Stimulated activated memory B cell treated with anti-CD40 and anti-IgM and Interleukin-4, amounts not matched to agents 10 μg/mL and 1 μg/mL and 100 μg/mL, for 72 hours (primary cell): ENCODE results near the gene TMEM14A.
"Not testable (repeated sequence)": the region's sequence is repeated elsewhere in the genome, so short reads cannot be mapped to it uniquely, and the experiment has no call there.

Source experiments
- ATAC-seq: fragments of 150-1000 bp; cut with Tn5 transposase; 2 replicates; pipeline ENCODE4 v1.10.0; 2021
- H3K27ac Mint-ChIP-seq: one replicate; pipeline ENCODE4 v1.8.0; 2022; ENCODE audit warnings: mild to moderate bottlenecking, mixed read lengths
- H3K27me3 Mint-ChIP-seq: one replicate; pipeline ENCODE4 v1.8.0; 2022; ENCODE audit warnings: mixed read lengths
- H3K36me3 Mint-ChIP-seq: one replicate; pipeline ENCODE4 v1.8.0; 2022; ENCODE audit warnings: mixed read lengths
- H3K4me1 Mint-ChIP-seq: one replicate; pipeline ENCODE4 v1.8.0; 2022; ENCODE audit warnings: mixed read lengths
- H3K4me3 Mint-ChIP-seq: one replicate; pipeline ENCODE4 v1.8.0; 2022; ENCODE audit warnings: mild to moderate bottlenecking, moderate library complexity, mixed read lengths
- H3K9me3 Mint-ChIP-seq: one replicate; pipeline ENCODE4 v1.8.0; 2022; ENCODE audit warnings: mixed read lengths

The TMEM14A gene

DNA sequence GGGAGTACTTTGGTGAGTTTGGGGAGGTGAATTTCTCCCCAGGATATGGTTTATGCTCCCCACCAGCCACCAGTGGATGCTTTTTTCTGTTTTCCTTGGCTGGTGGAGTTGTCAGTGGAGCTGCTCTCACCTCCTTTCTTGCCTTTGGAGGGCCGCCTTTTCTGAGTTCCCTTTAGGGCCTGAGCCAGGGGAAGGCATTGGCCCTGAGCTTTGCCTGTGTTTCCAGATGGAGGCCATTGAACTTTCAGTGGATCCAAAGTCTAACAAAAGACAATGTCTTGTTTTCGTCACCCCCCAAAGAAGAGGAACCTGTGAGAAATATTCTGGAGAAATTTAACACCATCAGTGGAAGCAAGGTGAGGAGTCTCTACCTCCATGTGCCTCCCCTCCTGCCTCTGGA is 4.4 kb upstream of the TMEM14A start:
- ATAC-seq: no peak
- Mint-ChIP-seq H3K27me3 (no peaks in the 10 kb centered on the region), H3K9me3 (no peaks in the 10 kb centered on the region), H3K27ac (no peak overlapping the region), H3K4me1 (peaks cover 13% of the 10 kb centered on the region), H3K36me3 (no peaks in the 10 kb centered on the region), H3K4me3 (no peak overlapping the region)

DNA sequence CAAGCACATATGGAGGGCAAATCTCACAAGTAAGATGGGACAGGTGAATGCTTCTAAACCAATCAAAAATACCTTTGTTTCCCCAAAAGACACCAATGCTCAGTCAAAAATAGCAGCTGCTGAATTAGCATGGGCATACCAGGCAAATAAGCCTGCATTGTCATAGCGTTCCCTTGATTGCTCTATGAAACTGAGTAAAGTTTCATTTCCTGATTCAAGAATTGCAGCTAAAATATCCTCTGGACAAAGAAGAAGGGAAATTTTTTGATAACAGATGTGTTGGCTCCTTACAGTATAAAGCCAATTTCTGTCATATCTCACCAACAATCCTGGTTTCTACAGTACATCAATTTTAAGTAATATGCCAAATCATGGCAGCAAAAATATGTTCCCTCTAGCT is 3.3 kb upstream of the TMEM14A start:
- H3K4me1 Mint-ChIP-seq: peaks cover 23% of the 10 kb centered on the region

GRCh38 chr6:52671676-52672075 is 763 bp downstream of the TMEM14A start:
- Mint-ChIP-seq H3K27ac (peak overlapping the region; percentile 89), H3K9me3 (peaks cover 5% of the 10 kb centered on the region), H3K4me1 (peaks cover 40% of the 10 kb centered on the region), H3K27me3 (no peaks in the 10 kb centered on the region), H3K36me3 (peaks cover 13% of the 10 kb centered on the region), H3K4me3 (peak overlapping the region; percentile 93)
- no peak for ATAC-seq

More for the DNA sequence above, 3.3 kb upstream of the TMEM14A start:
- ATAC-seq: no peak
- no peak overlapping the region for H3K4me3 Mint-ChIP-seq
- no peaks in the 10 kb centered on the region for H3K9me3 Mint-ChIP-seq
- H3K36me3 Mint-ChIP-seq: no peaks in the 10 kb centered on the region
- H3K27me3 Mint-ChIP-seq: no peaks in the 10 kb centered on the region
- no peak overlapping the region for H3K27ac Mint-ChIP-seq

GRCh38 chr6:52672412-52673025 is 1.6 kb downstream of the TMEM14A start:
- Mint-ChIP-seq H3K36me3 (peaks cover 20% of the 10 kb centered on the region), H3K27ac (no peak overlapping the region), H3K4me3 (no peak overlapping the region), H3K4me1 (peaks cover 40% of the 10 kb centered on the region), H3K9me3 (peaks cover 5% of the 10 kb centered on the region), H3K27me3 (no peaks in the 10 kb centered on the region)
- no peak for ATAC-seq

DNA sequence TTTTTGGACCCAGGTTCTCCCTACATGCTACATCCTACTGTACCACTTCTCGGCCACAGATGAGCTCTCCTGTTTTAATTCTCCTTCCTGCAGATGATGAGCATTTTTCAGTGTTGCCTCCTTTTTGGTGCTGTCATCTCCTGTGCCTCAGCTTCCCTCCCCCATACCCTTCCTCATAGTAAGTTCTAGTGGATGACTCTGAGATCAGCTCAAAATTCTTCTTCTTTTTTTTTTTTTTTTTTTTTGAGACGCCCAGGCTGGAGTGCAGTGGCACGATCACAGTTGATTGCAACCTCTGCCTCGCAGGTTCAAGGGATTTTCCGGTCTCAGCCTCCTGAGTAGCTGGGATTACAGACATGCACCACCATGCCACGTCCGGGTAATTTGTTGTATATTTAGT is 3.8 kb downstream of the TMEM14A start:
- Mint-ChIP-seq H3K27me3 (no peaks in the 10 kb centered on the region), H3K4me3 (no peak overlapping the region), H3K9me3 (peaks cover 5% of the 10 kb centered on the region), H3K4me1 (peaks cover 40% of the 10 kb centered on the region), H3K27ac (no peak overlapping the region), H3K36me3 (peaks cover 30% of the 10 kb centered on the region)
- no peak for ATAC-seq

- no peak overlapping the region for H3K4me3 Mint-ChIP-seq
Observed at GRCh38 chr6:52675372-52675771, 4.5 kb downstream of the TMEM14A start.

GRCh38 chr6:52676631-52677030 is 5.7 kb downstream of the TMEM14A start:
- H3K4me3 Mint-ChIP-seq, H3K9me3 Mint-ChIP-seq, ATAC-seq, H3K27ac Mint-ChIP-seq, H3K27me3 Mint-ChIP-seq: not testable (repeated sequence)
- Mint-ChIP-seq H3K36me3 (peaks cover 41% of the 10 kb centered on the region), H3K4me1 (peaks cover 26% of the 10 kb centered on the region)

More at GRCh38 chr6:52675372-52675771, 4.5 kb downstream of the TMEM14A start:
- H3K27me3 Mint-ChIP-seq: no peaks in the 10 kb centered on the region
- no peak for ATAC-seq
- H3K27ac Mint-ChIP-seq: peak overlapping the region; percentile 6
- H3K36me3 Mint-ChIP-seq: peaks cover 30% of the 10 kb centered on the region
- H3K9me3 Mint-ChIP-seq: peaks cover 5% of the 10 kb centered on the region
- H3K4me1 Mint-ChIP-seq: peaks cover 39% of the 10 kb centered on the region

DNA sequence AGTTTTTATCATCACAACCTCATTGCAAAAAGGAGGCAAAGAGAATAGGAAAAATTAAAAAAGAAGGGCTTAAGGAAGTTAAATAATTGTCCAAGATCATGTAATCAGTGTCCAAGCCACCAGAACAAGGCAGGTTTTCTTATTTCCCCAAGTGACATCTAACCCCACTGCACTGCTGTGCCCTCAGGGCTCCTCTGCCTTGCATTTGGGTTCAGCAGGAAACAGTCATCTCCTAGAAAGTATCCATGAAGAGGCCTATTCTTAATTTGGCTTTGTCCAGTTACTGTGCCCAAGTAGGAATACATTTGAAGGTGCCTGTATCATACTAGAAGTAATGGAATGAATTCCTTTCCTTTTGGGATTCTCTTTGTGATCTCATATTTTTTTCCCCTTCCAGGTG is 10.5 kb downstream of the TMEM14A start:
- peaks cover 8% of the 10 kb centered on the region for H3K4me1 Mint-ChIP-seq
- H3K4me3 Mint-ChIP-seq: no peak overlapping the region
- ATAC-seq: no peak
- no peak overlapping the region for H3K27ac Mint-ChIP-seq
- no peaks in the 10 kb centered on the region for H3K9me3 Mint-ChIP-seq
- peaks cover 65% of the 10 kb centered on the region for H3K36me3 Mint-ChIP-seq
- no peaks in the 10 kb centered on the region for H3K27me3 Mint-ChIP-seq

DNA sequence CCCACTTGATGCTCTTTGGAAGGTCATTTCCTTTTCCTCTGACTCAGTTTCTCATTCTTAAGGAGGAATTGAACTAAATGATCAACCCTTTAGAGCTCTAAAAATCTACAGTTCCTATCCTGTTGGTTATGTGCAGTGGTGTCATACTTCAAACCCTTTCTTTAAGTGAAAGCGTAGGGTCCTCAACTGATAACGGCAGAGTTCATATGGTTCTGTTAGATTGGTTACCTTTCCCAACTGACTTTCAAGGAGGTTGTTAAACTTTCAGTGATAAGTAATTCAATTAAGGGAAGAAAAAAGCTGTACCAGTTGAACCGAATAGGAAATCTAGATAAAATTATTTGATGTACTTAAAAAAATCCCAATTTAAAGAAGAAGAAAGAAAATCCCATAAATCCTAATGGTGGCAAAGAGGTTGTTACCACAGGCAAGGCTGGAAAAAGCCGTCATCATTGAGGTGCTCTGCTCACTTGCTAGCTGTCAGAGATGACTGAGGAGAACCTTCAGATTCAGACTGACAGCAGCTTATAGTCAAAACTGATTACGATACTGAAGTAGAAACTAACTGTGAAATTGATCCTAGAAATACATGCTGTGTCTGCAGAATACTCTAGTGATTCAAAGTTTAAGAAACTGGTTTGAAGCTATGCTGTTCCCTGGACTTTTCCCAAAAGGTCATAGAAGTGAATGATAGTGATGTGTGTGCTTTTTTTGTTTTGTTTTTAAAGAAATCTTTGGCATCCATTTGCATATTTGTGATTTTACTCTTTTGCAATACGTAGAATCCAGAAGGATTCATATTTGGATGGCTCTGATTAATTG is 16.2 kb downstream of the TMEM14A start:
- Mint-ChIP-seq H3K36me3 (peaks cover 36% of the 10 kb centered on the region), H3K9me3 (no peaks in the 10 kb centered on the region), H3K4me1 (peaks cover 8% of the 10 kb centered on the region), H3K27me3 (no peaks in the 10 kb centered on the region), H3K4me3 (no peak overlapping the region), H3K27ac (no peak overlapping the region)
- no peak for ATAC-seq

DNA sequence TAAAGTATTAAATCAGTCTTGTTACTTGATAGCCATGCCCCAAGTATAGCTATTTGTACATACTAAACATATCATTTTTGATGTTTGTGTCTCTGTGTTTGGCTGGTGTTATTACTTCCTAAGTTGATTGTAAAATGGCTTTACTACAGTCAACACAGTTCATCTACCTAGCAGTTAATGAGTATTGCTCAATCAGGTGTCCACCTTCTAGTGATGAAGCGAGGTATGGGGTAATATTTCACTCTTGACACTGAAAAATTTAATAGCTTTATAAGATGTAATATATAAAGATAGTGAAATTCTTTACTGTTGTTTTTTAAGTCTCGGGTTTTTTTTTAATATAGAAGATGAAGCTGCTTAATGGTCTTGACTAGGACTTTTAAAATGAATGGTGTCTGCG is 18.9 kb downstream of the TMEM14A start:
- Mint-ChIP-seq H3K9me3 (no peaks in the 10 kb centered on the region), H3K27me3 (no peaks in the 10 kb centered on the region), H3K36me3 (peaks cover 12% of the 10 kb centered on the region), H3K4me1 (peaks cover 5% of the 10 kb centered on the region), H3K27ac (no peak overlapping the region), H3K4me3 (no peak overlapping the region)
- no peak for ATAC-seq

DNA sequence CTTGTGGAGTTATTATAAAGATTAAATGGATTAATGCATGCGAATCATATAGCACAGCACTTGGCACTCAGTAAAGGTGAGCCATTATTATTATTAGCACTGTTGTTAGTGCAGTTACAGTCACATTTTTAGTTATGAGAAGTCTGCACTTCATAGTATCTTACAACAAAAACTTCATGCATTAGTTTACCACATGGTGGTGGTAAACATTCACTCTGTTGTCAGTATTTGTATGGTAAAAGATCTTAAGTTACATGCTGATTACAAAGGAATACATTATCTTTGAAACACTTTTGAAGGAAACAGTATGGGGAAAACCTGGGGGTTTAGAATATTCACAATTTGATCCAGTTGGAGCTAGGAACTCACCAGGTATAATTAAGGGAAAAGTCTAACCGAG is 20.8 kb downstream of the TMEM14A start:
- Mint-ChIP-seq H3K4me3 (no peak overlapping the region), H3K27ac (no peak overlapping the region), H3K9me3 (no peaks in the 10 kb centered on the region), H3K36me3 (peaks cover 6% of the 10 kb centered on the region), H3K27me3 (no peaks in the 10 kb centered on the region), H3K4me1 (no peaks in the 10 kb centered on the region)
- ATAC-seq: no peak

DNA sequence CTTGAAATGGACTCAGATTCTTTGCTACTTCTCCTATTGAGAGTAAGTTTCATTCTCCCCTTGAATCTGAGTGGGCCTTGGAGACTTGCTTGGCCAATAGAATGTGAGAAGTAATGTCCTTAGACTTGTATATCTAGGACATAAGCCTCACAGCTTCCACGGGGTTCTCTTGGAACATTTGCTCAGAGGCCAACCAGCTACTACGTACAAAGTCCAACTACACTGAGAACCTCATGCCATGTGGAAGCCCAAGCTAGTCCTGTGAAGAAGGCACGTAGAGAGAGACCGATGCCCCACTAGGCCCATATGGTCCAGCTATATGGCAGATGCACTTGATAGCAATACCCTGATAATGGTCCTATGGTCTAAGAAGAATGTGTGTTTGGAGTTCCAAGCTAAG is 22.9 kb downstream of the TMEM14A start:
- no peak overlapping the region for H3K4me3 Mint-ChIP-seq
- no peak overlapping the region for H3K27ac Mint-ChIP-seq
- ATAC-seq: no peak
- H3K9me3 Mint-ChIP-seq: no peaks in the 10 kb centered on the region
- no peaks in the 10 kb centered on the region for H3K4me1 Mint-ChIP-seq
- H3K27me3 Mint-ChIP-seq: peaks cover 11% of the 10 kb centered on the region
- H3K36me3 Mint-ChIP-seq: peaks cover 2% of the 10 kb centered on the region

GRCh38 chr6:52694404-52694803 is 23.5 kb downstream of the TMEM14A start:
- no peaks in the 10 kb centered on the region for H3K4me1 Mint-ChIP-seq
- ATAC-seq: no peak
- peaks cover 11% of the 10 kb centered on the region for H3K27me3 Mint-ChIP-seq
- no peaks in the 10 kb centered on the region for H3K36me3 Mint-ChIP-seq
- no peaks in the 10 kb centered on the region for H3K9me3 Mint-ChIP-seq
- H3K4me3 Mint-ChIP-seq: no peak overlapping the region
- H3K27ac Mint-ChIP-seq: no peak overlapping the region

- peaks cover 11% of the 10 kb centered on the region for H3K27me3 Mint-ChIP-seq
- no peak overlapping the region for H3K27ac Mint-ChIP-seq
- H3K4me1 Mint-ChIP-seq: no peaks in the 10 kb centered on the region
- H3K4me3 Mint-ChIP-seq: no peak overlapping the region
- ATAC-seq: no peak
- H3K9me3 Mint-ChIP-seq: no peaks in the 10 kb centered on the region
- no peaks in the 10 kb centered on the region for H3K36me3 Mint-ChIP-seq
Observed at GRCh38 chr6:52696418-52696817, 25.5 kb downstream of the TMEM14A start.

GRCh38 chr6:52697903-52698302 is 27.0 kb downstream of the TMEM14A start:
- no peak overlapping the region for H3K4me3 Mint-ChIP-seq
- H3K36me3 Mint-ChIP-seq: no peaks in the 10 kb centered on the region
- H3K9me3 Mint-ChIP-seq: no peaks in the 10 kb centered on the region
- H3K4me1 Mint-ChIP-seq: no peaks in the 10 kb centered on the region
- H3K27ac Mint-ChIP-seq: no peak overlapping the region
- peaks cover 11% of the 10 kb centered on the region for H3K27me3 Mint-ChIP-seq
- no peak for ATAC-seq

- Mint-ChIP-seq H3K4me1 (no peaks in the 10 kb centered on the region), H3K36me3 (no peaks in the 10 kb centered on the region), H3K9me3 (no peaks in the 10 kb centered on the region), H3K27me3 (no peaks in the 10 kb centered on the region), H3K27ac (no peak overlapping the region), H3K4me3 (no peak overlapping the region)
- no peak for ATAC-seq
Observed at GRCh38 chr6:52704060-52704459, 33.1 kb downstream of the TMEM14A start.
